IMR-90 (cell line): ENCODE measurements around the gene MEGF11. TPM values are rescaled to one million over a fixed set of nuclear protein-coding genes. Genes with fewer than 3 reads are reported as not detected.

ENCODE experiments used
- ATAC-seq: fragments of 200-7000 bp; cut with Tn5 transposase; 2 replicates; pipeline ENCODE4 v1.9.1; 2020; ENCODE audit warnings: low read depth, mild to moderate bottlenecking, moderate library complexity
- BruUV-seq: library from RNA; stranded (reverse); fragments of 400-500 nt; replicated peaks from 2 replicates; lab custom pipeline; 2021; lab: Mats Ljungman, UMichigan
- CTCF ChIA-PET: fragments of 300-600 bp; formaldehyde crosslinking; extraction: SDS; loops from one replicate; lab custom pipeline; 2021; ENCODE audit warnings: antibody characterized with exemption; lab: Yijun Ruan, JAX
- POLR2A ChIA-PET: fragments of 300-600 bp; sonication (Branson Sonifier 250); formaldehyde crosslinking; loops from one replicate; lab custom pipeline; 2022; ENCODE audit warnings: antibody characterized with exemption; ENCODE audit not compliant: unreplicated experiment; lab: Charles Lee
- DNase-seq: peaks from one replicate; pipeline ENCODE4 v3.0.0; 2013
- H2AFZ ChIP-seq: replicated peaks from 2 replicates; pipeline ENCODE3; 2013; ENCODE audit warnings: low read length, mild to moderate bottlenecking; ENCODE audit not compliant: poor library complexity
- H2AK5ac ChIP-seq: 2 replicates; pipeline ENCODE4 v1.6.1; 2013; ENCODE audit warnings: low read depth, low read length, inconsistent platforms
- H2AK9ac ChIP-seq: replicated peaks from 2 replicates; pipeline ENCODE3; 2013; ENCODE audit warnings: mild to moderate bottlenecking, low read depth, low read length, moderate library complexity; ENCODE audit not compliant: poor library complexity
- H2BK120ac ChIP-seq: 2 replicates; pipeline ENCODE4 v1.6.1; 2013; ENCODE audit warnings: low read depth, low read length, inconsistent platforms
- H2BK15ac ChIP-seq: 3 replicates; pipeline ENCODE4 v1.6.1; 2013; ENCODE audit warnings: low read depth, low read length, inconsistent platforms
- H2BK20ac ChIP-seq: 2 replicates; pipeline ENCODE4 v1.6.1; 2013; ENCODE audit warnings: low read depth, mild to moderate bottlenecking, inconsistent platforms, low read length, moderate library complexity
- H2BK5ac ChIP-seq: 2 replicates; pipeline ENCODE4 v1.6.1; 2013; ENCODE audit warnings: mild to moderate bottlenecking, low read depth, low read length, inconsistent platforms; ENCODE audit not compliant: poor library complexity, severe bottlenecking
- H3K14ac ChIP-seq: replicated peaks from 2 replicates; pipeline ENCODE4 v1.6.1; 2013; ENCODE audit warnings: low read depth, low read length, inconsistent platforms
- H3K18ac ChIP-seq: 2 replicates; pipeline ENCODE4 v1.6.1; 2013; ENCODE audit warnings: low read depth, low read length, control low read depth
- H3K23ac ChIP-seq: 2 replicates; pipeline ENCODE4 v1.6.1; 2013; ENCODE audit warnings: low read depth, low read length, inconsistent platforms
- H3K27ac ChIP-seq: 2 replicates; pipeline ENCODE4 v1.5.1; 2013; ENCODE audit warnings: mild to moderate bottlenecking, control low read depth, low read length; ENCODE audit not compliant: insufficient read depth
- H3K27me3 ChIP-seq: 2 replicates; pipeline ENCODE4 v1.6.1; 2013; ENCODE audit warnings: low read length; ENCODE audit not compliant: control insufficient read depth, insufficient read depth
- H3K36me3 ChIP-seq: 2 replicates; pipeline ENCODE4 v1.6.1; 2013; ENCODE audit warnings: low read length, mixed read lengths; ENCODE audit not compliant: control insufficient read depth, insufficient read depth
- H3K4ac ChIP-seq: 2 replicates; pipeline ENCODE4 v1.6.1; 2013; ENCODE audit warnings: low read depth, low read length, inconsistent platforms
- H3K4me1 ChIP-seq: 2 replicates; pipeline ENCODE4 v1.6.1; 2013; ENCODE audit warnings: low read length, mixed read lengths; ENCODE audit not compliant: control insufficient read depth, insufficient read depth
- H3K4me2 ChIP-seq: 2 replicates; pipeline ENCODE4 v1.6.1; 2013; ENCODE audit warnings: low read depth, mild to moderate bottlenecking, control low read depth, low read length, moderate library complexity
- H3K4me3 ChIP-seq: 2 replicates; pipeline ENCODE4 v1.5.1; 2013; ENCODE audit warnings: low read depth, mild to moderate bottlenecking, control low read depth, low read length, moderate library complexity; ENCODE audit not compliant: insufficient read depth
- H3K56ac ChIP-seq: 2 replicates; pipeline ENCODE4 v1.6.1; 2013; ENCODE audit warnings: low read length, inconsistent platforms; ENCODE audit not compliant: insufficient read depth; ENCODE audit errors: extremely low read depth
- H3K79me1 ChIP-seq, 2 experiments: 2 replicates each; pipeline ENCODE4 v1.6.1; 2013; ENCODE audit warnings: low read length in 2 of 2, inconsistent platforms in 1 of 2, low read depth in 1 of 2
- H3K9ac ChIP-seq: 2 replicates; pipeline ENCODE4 v1.6.1; 2013; ENCODE audit warnings: low read depth, low read length, control low read depth
- H3K9me1 ChIP-seq: 2 replicates; pipeline ENCODE4 v1.6.1; 2013; ENCODE audit warnings: low read length, inconsistent platforms; ENCODE audit not compliant: insufficient read depth
- H3K9me3 ChIP-seq: 2 replicates; pipeline ENCODE4 v1.6.1; 2013; ENCODE audit warnings: low read length; ENCODE audit not compliant: control insufficient read depth, insufficient read depth
- H4K20me1 ChIP-seq: 2 replicates; pipeline ENCODE4 v1.6.1; 2013; ENCODE audit warnings: low read length, inconsistent platforms; ENCODE audit not compliant: insufficient read depth
- H4K5ac ChIP-seq: 2 replicates; pipeline ENCODE4 v1.6.1; 2013; ENCODE audit warnings: mild to moderate bottlenecking, low read depth, low read length, control low read depth
- H4K8ac ChIP-seq, 2 experiments: 2 replicates each; pipeline ENCODE4 v1.6.1; 2013; ENCODE audit warnings: low read depth in 2 of 2, low read length in 2 of 2, control low read depth in 1 of 2, inconsistent platforms in 1 of 2
- H4K91ac ChIP-seq: 2 replicates; pipeline ENCODE4 v1.6.1; 2013; ENCODE audit warnings: low read depth, low read length, inconsistent platforms; ENCODE audit not compliant: insufficient read depth
- MAFK ChIP-seq: IDR thresholded peaks from 2 replicates; pipeline ENCODE4 v1.6.1; 2012; ENCODE audit warnings: low read depth, low read length, improper control_type of control experiment
- NFE2L2 ChIP-seq: fragments of 150-350 bp; IDR thresholded peaks from 2 replicates; pipeline ENCODE4 v1.6.1; 2016; ENCODE audit warnings: low read depth, mild to moderate bottlenecking, low read length
- POLR2A ChIP-seq: IDR thresholded peaks from 2 replicates; pipeline ENCODE4 v1.6.1; 2012; ENCODE audit warnings: mild to moderate bottlenecking, low read depth, low read length
- SMC3 ChIP-seq: fragments of 150-350 bp; IDR thresholded peaks from 2 replicates; pipeline ENCODE4 v1.6.1; 2016; ENCODE audit warnings: low read depth, mild to moderate bottlenecking, antibody characterized with exemption, low read length, moderate library complexity
- WGBS, 2 experiments: methylation state at CpG; one replicate each; pipeline versions ENCODE4 v1.1.5 to v1.1.7; 2013; ENCODE audit warnings: missing lambda C conversion rate in 2 of 2; ENCODE audit not compliant: insufficient read length in 1 of 2; ENCODE audit errors: extremely low coverage in 2 of 2; 5-methylcytosine and 5-hydroxymethylcytosine counted together
- dilution Hi-C: fragments of 300-500 bp; cut with HindIII; formaldehyde crosslinking; loops from one replicate; pipeline ENCODE4 v1.14.3; 2018; ENCODE audit warnings: low sequenced_read_pairs; ENCODE audit not compliant: unreplicated experiment
- in situ Hi-C: fragments of 300-500 bp; cut with MboI; formaldehyde crosslinking; loops from 3 replicates; pipeline ENCODE4 v1.14.3; 2019; ENCODE audit warnings: low sequenced_read_pairs, inconsistent platforms, mixed read lengths
- intact Hi-C: fragments of 100-400 bp; cut with micrococcal nuclease; formaldehyde crosslinking; loops from 2 replicates; pipeline ENCODE4 v1.10.0; 2022
- polyA plus RNA-seq, 3 experiments: library from polyadenylated mRNA; depleted of rRNA; stranded (reverse); fragments of >200 nt; gene quantifications; 2 replicates each; pipeline ENCODE4 v1.2.3, GENCODE V29; 2012; ENCODE audit warnings: low replicate concordance in 1 of 3
- total RNA-seq: library from RNA; depleted of rRNA; stranded (reverse); fragments of >200 nt; gene quantifications from 2 replicates; pipeline ENCODE4 v1.2.3, GENCODE V29; 2012

The MEGF11 gene
- total and polyA plus RNA-seq, 2 of the 4 experiments (the other 2 are of a cell fraction): not detected

DNA sequence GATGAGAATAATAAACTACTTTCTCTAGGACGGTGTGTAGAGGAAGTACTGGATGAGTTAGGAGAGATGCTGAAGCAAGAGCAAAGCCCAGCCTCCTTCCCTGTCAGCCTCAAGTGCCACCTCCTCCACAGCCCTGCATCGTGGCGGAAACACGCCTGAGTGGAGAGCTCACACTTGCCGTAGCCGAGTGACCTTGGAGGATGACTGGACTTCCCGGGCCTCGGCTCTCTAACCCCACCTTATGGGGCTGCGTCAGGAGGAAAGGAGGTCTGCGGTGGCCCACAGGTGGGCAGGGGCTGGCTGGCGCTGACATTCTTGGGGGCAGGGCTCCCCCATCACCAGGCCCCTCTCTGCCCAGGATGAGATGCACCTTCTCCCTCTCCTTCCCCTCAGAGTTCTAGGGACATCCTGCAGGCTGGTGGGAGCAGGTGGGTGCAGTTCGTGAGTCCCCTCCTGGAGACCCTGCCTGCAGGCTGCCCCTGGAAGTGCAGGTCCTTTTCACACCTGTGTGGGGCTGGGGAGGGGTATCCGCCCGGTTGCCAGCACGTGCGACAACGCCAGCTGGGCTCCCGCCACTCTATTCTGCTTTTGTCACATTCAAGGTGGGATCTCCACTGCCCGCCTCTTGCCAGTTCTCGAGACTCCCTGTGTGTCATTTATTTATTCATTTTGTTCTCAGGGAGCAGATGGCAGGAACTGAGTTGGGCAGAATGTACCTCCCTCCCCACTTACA, 175.2 kb downstream of the MEGF11 start:
- H4K8ac ChIP-seq: no peak overlapping the region
- no peak overlapping the region for H4K91ac ChIP-seq
- ChIA-PET POLR2A (no interaction called here), CTCF (no interaction called here)
- H2BK20ac ChIP-seq: no peak overlapping the region
- no peak overlapping the region for H3K56ac ChIP-seq
- no peaks in the 10 kb centered on the region for H3K9me1 ChIP-seq
- no peak overlapping the region for H3K27ac ChIP-seq
- TF ChIP-seq POLR2A: no peak
- no peak for TF ChIP-seq NFE2L2
- TF ChIP-seq MAFK: no peak
- no peak for TF ChIP-seq SMC3
- no peaks in the 10 kb centered on the region for H4K20me1 ChIP-seq
- no peak overlapping the region for H3K18ac ChIP-seq
- in situ Hi-C loops: no loop called here
- H2AK9ac ChIP-seq: no peak overlapping the region
- no peak overlapping the region for H3K9ac ChIP-seq
- intact Hi-C loops: no loop called here
- no peak overlapping the region for H4K5ac ChIP-seq
- DNase-seq: no peak
- no peak overlapping the region for H3K23ac ChIP-seq
- H3K4me1 ChIP-seq: peaks cover 4% of the 10 kb centered on the region; the same call in 1 of the 2 replicates
- H2AFZ ChIP-seq: no peak overlapping the region
- H3K27me3 ChIP-seq: peaks cover 54% of the 10 kb centered on the region
- no peaks in the 10 kb centered on the region for H3K36me3 ChIP-seq
- no peak overlapping the region for H3K4me2 ChIP-seq
- H3K9me3 ChIP-seq: no peaks in the 10 kb centered on the region
- dilution Hi-C loops: no loop called here
- no peak for ATAC-seq
- no TSS peak for BruUV-seq
- no peak overlapping the region for H3K4ac ChIP-seq
- whole genome bisulfite sequencing, 2 experiments: no CpG with 5 or more reads among the region's 20 CpGs
- H2AK5ac ChIP-seq: no peak overlapping the region
- H3K4me3 ChIP-seq: no peak overlapping the region
- no peaks in the 10 kb centered on the region for H3K79me1 ChIP-seq
- H3K14ac ChIP-seq: no peak overlapping the region
- no peak overlapping the region for H2BK15ac ChIP-seq
- H2BK120ac ChIP-seq: no peak overlapping the region
- no peak overlapping the region for H2BK5ac ChIP-seq
